Upper lobe of right lung (tissue), 1 donor: ENCODE results near the gene MINDY4B. TPM values are rescaled to one million over a fixed set of nuclear protein-coding genes. Genes with fewer than 3 reads are reported as not detected.
A peak's percentile ranks its signal among the peaks of the same experiment; 100 is the strongest.

ENCODE experiments used
- ATAC-seq: fragments of 200-7000 bp; cut with Tn5 transposase; one replicate; pipeline ENCODE4 v1.9.1; 2020; ENCODE audit warnings: mild to moderate bottlenecking, moderate library complexity
- DNase-seq: peaks from one replicate; pipeline ENCODE4 v3.0.0-alpha.2; 2020
- H3K27ac ChIP-seq: fragments of 200-600 bp; one replicate; pipeline ENCODE4 v1.8.0; 2022
- H3K27me3 ChIP-seq: fragments of 200-600 bp; one replicate; pipeline ENCODE4 v1.8.0; 2022; ENCODE audit warnings: mild to moderate bottlenecking
- H3K36me3 ChIP-seq: fragments of 200-600 bp; one replicate; pipeline ENCODE4 v1.8.0; 2022
- H3K4me1 ChIP-seq: fragments of 200-600 bp; one replicate; pipeline ENCODE4 v1.8.0; 2022
- H3K4me3 ChIP-seq: fragments of 200-600 bp; one replicate; pipeline ENCODE4 v1.8.0; 2022; ENCODE audit warnings: mild to moderate bottlenecking
- H3K9me3 ChIP-seq: fragments of 200-600 bp; one replicate; pipeline ENCODE4 v1.8.0; 2022
- intact Hi-C: fragments of 100-400 bp; cut with DNase I; formaldehyde crosslinking; loops from one replicate; pipeline ENCODE4 v1.11.0; 2022
- total RNA-seq: library from RNA; stranded (reverse); fragmentation: NEBNext Ultra II Directional; extraction: Animal tissue kit (Norgen Biotek cat#: 25700); gene quantifications from one replicate; pipeline ENCODE4 v1.2.1, GENCODE V29; 2021
- TF ChIP-seq, protein P1 (sequence below): fragments of 200-600 bp; IDR thresholded peaks from one replicate; pipeline ENCODE4 v1.8.0; 2022; ENCODE audit warnings: antibody characterized with exemption
- donor health status: DM: no; HTN: yes; CAD: no; lungs with severe emphysema.

Gene MINDY4B
- total RNA-seq, 1 donor from 2014 or later = not detected

- TF ChIP-seq, protein P1, sequence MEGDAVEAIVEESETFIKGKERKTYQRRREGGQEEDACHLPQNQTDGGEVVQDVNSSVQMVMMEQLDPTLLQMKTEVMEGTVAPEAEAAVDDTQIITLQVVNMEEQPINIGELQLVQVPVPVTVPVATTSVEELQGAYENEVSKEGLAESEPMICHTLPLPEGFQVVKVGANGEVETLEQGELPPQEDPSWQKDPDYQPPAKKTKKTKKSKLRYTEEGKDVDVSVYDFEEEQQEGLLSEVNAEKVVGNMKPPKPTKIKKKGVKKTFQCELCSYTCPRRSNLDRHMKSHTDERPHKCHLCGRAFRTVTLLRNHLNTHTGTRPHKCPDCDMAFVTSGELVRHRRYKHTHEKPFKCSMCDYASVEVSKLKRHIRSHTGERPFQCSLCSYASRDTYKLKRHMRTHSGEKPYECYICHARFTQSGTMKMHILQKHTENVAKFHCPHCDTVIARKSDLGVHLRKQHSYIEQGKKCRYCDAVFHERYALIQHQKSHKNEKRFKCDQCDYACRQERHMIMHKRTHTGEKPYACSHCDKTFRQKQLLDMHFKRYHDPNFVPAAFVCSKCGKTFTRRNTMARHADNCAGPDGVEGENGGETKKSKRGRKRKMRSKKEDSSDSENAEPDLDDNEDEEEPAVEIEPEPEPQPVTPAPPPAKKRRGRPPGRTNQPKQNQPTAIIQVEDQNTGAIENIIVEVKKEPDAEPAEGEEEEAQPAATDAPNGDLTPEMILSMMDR = no peak
- intact Hi-C loops = no loop called here
- H3K4me1 ChIP-seq = no peaks in the 10 kb centered on the region
- DNase-seq (no peak), ATAC-seq (no peak)
- no peaks in the 10 kb centered on the region for H3K9me3 ChIP-seq
- H3K27me3 ChIP-seq = no peaks in the 10 kb centered on the region
- no peaks in the 10 kb centered on the region for H3K36me3 ChIP-seq
- H3K4me3 ChIP-seq = no peak overlapping the region
- H3K27ac ChIP-seq = no peak overlapping the region
Observed at GRCh38 chr3:150876611-150877265, 28.5 kb downstream of the MINDY4B start.

DNA sequence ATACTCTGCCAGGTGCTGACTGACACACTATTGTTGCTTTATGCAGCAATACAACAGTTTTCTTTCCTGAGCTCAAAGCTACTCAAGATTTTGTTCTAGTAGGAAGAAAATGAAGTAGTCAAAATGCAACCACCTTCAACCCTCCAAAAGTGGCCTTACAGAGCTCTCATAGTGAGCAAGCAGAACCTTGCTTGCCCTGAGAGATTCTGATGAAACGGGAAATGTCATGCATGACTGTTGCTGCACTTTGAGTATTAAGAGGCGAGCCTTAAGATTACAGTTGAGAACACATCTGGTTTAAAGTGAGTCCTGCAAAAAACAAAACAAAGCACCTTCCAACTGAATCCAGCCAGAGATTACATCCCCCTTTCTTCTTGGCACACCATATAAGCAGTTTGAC lies 29.7 kb downstream of the MINDY4B start:
- no peak overlapping the region for H3K27ac ChIP-seq
- H3K4me3 ChIP-seq = no peak overlapping the region
- intact Hi-C loops = no loop called here
- no peaks in the 10 kb centered on the region for H3K9me3 ChIP-seq
- no peaks in the 10 kb centered on the region for H3K36me3 ChIP-seq
- DNase-seq (no peak), ATAC-seq (peak; percentile 29)
- H3K27me3 ChIP-seq = no peaks in the 10 kb centered on the region
- TF ChIP-seq, protein P1 = no peak
- no peaks in the 10 kb centered on the region for H3K4me1 ChIP-seq

- no peak for DNase-seq
- H3K4me1 ChIP-seq = no peaks in the 10 kb centered on the region
- H3K9me3 ChIP-seq = no peaks in the 10 kb centered on the region
- ATAC-seq = no peak
- H3K36me3 ChIP-seq = no peaks in the 10 kb centered on the region
- no peak overlapping the region for H3K27ac ChIP-seq
- H3K27me3 ChIP-seq = no peaks in the 10 kb centered on the region
- TF ChIP-seq, protein P1 = no peak
- intact Hi-C loops = no loop called here
- H3K4me3 ChIP-seq = no peak overlapping the region
Observed at GRCh38 chr3:150874666-150875219, 30.5 kb downstream of the MINDY4B start.

- DNase-seq (no peak), ATAC-seq (peak; percentile 67)
- Histone ChIP-seq H3K27me3 (no peaks in the 10 kb centered on the region), H3K4me3 (no peak overlapping the region), H3K4me1 (no peaks in the 10 kb centered on the region), H3K9me3 (no peaks in the 10 kb centered on the region), H3K27ac (no peak overlapping the region), H3K36me3 (no peaks in the 10 kb centered on the region)
- TF ChIP-seq, protein P1 = no peak
- intact Hi-C loops = no loop called here
Observed at GRCh38 chr3:150871192-150871591, 34.0 kb downstream of the MINDY4B start.

DNA sequence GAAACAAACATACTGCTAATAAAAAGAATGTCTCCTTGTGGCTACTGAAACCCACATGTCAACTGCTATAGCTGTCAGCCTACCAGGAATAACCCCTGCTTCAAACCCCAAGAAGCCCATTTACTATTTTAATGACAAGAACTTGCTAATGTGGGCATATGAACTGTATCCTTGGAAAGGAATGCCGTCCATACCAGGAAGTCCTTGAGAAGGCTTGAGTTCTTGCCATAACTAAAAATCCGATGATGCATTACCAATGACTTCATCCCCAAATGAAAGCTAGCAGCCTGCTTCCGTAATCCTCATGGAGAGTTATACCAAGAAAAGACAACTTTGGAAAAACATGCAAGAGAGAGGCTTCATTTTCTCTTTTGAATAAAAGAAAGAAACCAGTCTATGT lies 34.8 kb downstream of the MINDY4B start:
- H3K27ac ChIP-seq = no peak overlapping the region
- peak; percentile 45 for ATAC-seq
- TF ChIP-seq, protein P1 = no peak
- H3K27me3 ChIP-seq = no peaks in the 10 kb centered on the region
- DNase-seq = no peak
- no peaks in the 10 kb centered on the region for H3K4me1 ChIP-seq
- intact Hi-C loops = no loop called here
- no peaks in the 10 kb centered on the region for H3K36me3 ChIP-seq
- no peaks in the 10 kb centered on the region for H3K9me3 ChIP-seq
- no peak overlapping the region for H3K4me3 ChIP-seq
